Ascending aorta (tissue), 2 donors: ENCODE data around the gene GNB5. TPM values are rescaled to one million over a fixed set of nuclear protein-coding genes. Genes with fewer than 3 reads are reported as not detected.
A peak's percentile ranks its signal among the peaks of the same experiment; 100 is the strongest.

Source experiments
- DNase-seq, 2 donors: peaks; one replicate each; pipeline ENCODE4 v3.0.0-alpha.2; 2019; ENCODE audit warnings: low spot score in 2 of 2
- H3K27ac ChIP-seq, 2 donors: fragments of 200-600 bp; sonication (generic); one replicate each; pipeline ENCODE4 v1.5.1; 2016 to 2017; ENCODE audit warnings: mild to moderate bottlenecking in 1 of 2
- H3K27me3 ChIP-seq: fragments of 200-600 bp; sonication (generic); one replicate; pipeline ENCODE4 v1.5.1; 2017
- H3K36me3 ChIP-seq, 2 donors: fragments of 200-600 bp; sonication (generic); one replicate each; pipeline ENCODE4 v1.5.1; 2016
- H3K4me1 ChIP-seq, 2 donors: fragments of 200-600 bp; sonication (generic); one replicate each; pipeline ENCODE4 v1.5.1; 2016 to 2017; ENCODE audit warnings: mild to moderate bottlenecking in 1 of 2
- H3K4me3 ChIP-seq, 2 donors: fragments of 200-600 bp; sonication (generic); one replicate each; pipeline ENCODE4 v1.5.1; 2016 to 2017; ENCODE audit warnings: mild to moderate bottlenecking in 1 of 2
- H3K9me3 ChIP-seq, 2 donors: fragments of 200-600 bp; sonication (generic); one replicate each; pipeline ENCODE4 v1.5.1; 2016
- intact Hi-C: fragments of 100-400 bp; cut with DNase I; formaldehyde crosslinking; loops from one replicate; pipeline ENCODE4 v1.15.1; 2023
- total RNA-seq: library from RNA; depleted of rRNA; stranded (reverse); fragments of >200 nt; gene quantifications from one replicate; pipeline ENCODE4 v1.1.0, GENCODE V29; 2016
- TF ChIP-seq, protein P1 (sequence below), 3 experiments: fragments of 200-600 bp in 2 of 3; fragments of 450-650 bp in 1 of 3; sonication (generic) in 2 of 3; IDR thresholded peaks; one replicate each; pipeline ENCODE4 v1.5.1; 2016 to 2019; ENCODE audit warnings: antibody characterized with exemption in 3 of 3, mild to moderate bottlenecking in 1 of 3, moderate library complexity in 1 of 3

Gene GNB5
- total RNA-seq, 1 donor from 2014 or later: 8.8 TPM

DNA sequence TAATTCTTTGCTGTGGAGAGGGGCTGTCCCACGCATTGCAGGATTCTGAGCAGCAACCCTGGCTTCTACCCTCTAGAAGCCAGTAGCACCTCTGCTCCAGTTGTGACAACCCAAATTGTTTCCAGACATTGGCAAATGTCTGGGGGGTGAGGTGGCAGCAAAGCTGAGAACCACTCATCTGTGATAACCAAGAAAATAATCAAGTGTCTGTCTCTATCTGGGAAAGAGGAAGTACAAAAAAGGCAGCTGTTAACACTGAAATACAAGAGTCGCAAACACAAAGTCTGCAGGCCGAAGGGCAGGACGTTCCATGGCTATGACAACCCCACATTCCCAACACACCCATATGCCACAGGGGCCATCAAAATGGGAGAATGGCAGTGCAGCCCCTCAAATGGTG, 42.2 kb upstream of the GNB5 start:
- TF ChIP-seq, protein P1, sequence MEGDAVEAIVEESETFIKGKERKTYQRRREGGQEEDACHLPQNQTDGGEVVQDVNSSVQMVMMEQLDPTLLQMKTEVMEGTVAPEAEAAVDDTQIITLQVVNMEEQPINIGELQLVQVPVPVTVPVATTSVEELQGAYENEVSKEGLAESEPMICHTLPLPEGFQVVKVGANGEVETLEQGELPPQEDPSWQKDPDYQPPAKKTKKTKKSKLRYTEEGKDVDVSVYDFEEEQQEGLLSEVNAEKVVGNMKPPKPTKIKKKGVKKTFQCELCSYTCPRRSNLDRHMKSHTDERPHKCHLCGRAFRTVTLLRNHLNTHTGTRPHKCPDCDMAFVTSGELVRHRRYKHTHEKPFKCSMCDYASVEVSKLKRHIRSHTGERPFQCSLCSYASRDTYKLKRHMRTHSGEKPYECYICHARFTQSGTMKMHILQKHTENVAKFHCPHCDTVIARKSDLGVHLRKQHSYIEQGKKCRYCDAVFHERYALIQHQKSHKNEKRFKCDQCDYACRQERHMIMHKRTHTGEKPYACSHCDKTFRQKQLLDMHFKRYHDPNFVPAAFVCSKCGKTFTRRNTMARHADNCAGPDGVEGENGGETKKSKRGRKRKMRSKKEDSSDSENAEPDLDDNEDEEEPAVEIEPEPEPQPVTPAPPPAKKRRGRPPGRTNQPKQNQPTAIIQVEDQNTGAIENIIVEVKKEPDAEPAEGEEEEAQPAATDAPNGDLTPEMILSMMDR (IDR thresholded peaks at IDR 0.05): no peak
- H3K4me3 ChIP-seq: no peak overlapping the region
- DNase-seq: no peak
- no peaks in the 10 kb centered on the region for H3K27me3 ChIP-seq
- no peaks in the 10 kb centered on the region for H3K9me3 ChIP-seq
- no peak overlapping the region for H3K27ac ChIP-seq
- intact Hi-C loops: no loop called here
- no peaks in the 10 kb centered on the region for H3K36me3 ChIP-seq
- H3K4me1 ChIP-seq: no peaks in the 10 kb centered on the region

DNA sequence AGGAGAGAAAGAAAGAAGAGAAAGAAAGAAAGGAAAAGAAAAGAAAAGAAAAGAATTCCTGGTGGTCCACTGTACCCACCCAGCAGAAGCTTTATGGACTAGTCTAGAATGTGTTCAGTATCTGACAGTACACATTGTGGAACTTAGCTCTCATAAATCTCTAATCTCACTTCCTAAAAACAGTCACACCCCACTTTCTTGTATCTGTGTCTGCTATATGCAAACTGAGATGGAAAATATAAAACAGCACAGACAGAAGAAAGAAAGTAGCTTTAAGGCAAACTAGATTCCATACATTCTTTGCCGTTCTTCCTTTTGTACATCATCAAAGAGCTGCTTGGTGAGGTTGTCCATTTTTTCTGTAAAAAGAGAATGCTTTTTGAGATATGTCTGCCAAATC, 41.1 kb upstream of the GNB5 start:
- no peaks in the 10 kb centered on the region for H3K4me1 ChIP-seq
- no peak overlapping the region for H3K27ac ChIP-seq
- DNase-seq: no peak
- intact Hi-C loops: no loop called here
- H3K4me3 ChIP-seq: no peak overlapping the region
- TF ChIP-seq, protein P1 (IDR thresholded peaks at IDR 0.05): no peak
- H3K36me3 ChIP-seq: no peaks in the 10 kb centered on the region
- H3K27me3 ChIP-seq: no peaks in the 10 kb centered on the region
- H3K9me3 ChIP-seq: no peaks in the 10 kb centered on the region

DNA sequence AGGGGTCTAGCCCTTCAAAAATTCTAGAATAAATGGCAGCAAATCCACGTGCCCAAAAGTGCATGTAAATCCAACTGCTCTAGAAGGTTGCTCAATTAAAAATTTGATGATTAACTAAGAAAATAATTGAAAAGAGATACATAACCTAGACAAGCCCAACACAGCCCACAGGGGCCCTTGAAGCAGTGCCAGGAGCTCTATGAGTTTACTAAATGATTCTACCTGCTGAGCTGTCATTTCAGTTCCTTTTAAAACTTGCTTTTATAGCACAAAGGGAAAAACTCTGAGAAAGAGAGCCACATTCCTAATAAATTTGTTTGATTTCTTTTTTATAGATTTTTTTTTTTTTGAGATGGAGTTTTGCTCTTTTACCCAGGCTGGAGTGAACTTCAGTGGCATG, 38.9 kb upstream of the GNB5 start:
- no peaks in the 10 kb centered on the region for H3K4me1 ChIP-seq
- H3K27me3 ChIP-seq: no peaks in the 10 kb centered on the region
- no peak overlapping the region for H3K27ac ChIP-seq
- intact Hi-C loops: no loop called here
- H3K4me3 ChIP-seq: no peak overlapping the region
- H3K9me3 ChIP-seq: no peaks in the 10 kb centered on the region
- TF ChIP-seq, protein P1 (IDR thresholded peaks at IDR 0.05): no peak
- DNase-seq: no peak
- H3K36me3 ChIP-seq: no peaks in the 10 kb centered on the region

DNA sequence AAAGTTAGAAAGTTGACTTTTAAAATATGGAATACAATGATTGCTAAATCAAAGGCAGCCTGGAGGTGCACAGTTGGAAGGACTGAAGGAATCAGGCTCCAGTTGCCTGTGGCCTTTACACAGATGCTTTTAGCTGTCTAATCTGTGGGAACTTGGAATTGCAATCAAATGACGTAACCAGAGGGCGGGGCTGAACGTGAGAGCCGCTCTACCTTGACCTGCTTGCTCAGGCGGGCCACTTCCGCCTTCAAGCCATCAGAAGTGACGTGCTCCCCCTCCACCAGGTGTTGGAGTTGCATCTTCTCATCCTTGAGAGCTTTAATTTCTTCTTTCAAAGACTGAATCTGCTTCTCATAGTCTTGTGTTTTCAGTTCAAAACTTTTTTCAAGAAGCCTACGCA, 37.7 kb upstream of the GNB5 start:
- no peak overlapping the region for H3K4me3 ChIP-seq
- TF ChIP-seq, protein P1 (IDR thresholded peaks at IDR 0.05): no peak
- H3K9me3 ChIP-seq: no peaks in the 10 kb centered on the region
- intact Hi-C loops: no loop called here
- H3K27ac ChIP-seq: no peak overlapping the region
- H3K36me3 ChIP-seq: no peaks in the 10 kb centered on the region
- H3K4me1 ChIP-seq: no peaks in the 10 kb centered on the region
- H3K27me3 ChIP-seq: no peaks in the 10 kb centered on the region
- no peak for DNase-seq

DNA sequence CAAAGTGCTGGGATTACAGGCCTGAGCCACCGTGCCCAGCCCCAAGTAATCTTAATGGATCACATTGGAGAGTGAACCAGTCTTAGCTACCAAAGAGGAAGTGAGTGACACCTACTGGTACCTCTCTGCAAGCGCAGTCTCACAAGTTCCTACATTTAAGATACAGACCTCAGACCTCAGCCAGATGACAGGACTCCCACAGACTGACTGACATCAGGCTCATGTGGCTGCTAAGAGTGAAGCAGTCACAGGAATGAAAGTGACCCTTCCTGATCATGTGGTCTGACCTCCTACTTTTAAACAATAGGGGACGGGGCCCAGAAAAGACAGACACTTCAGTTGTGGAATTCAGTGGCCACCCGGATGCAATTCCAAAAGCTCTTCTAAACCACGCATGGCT, 36.3 kb upstream of the GNB5 start:
- H3K27me3 ChIP-seq: no peaks in the 10 kb centered on the region
- TF ChIP-seq, protein P1 (IDR thresholded peaks at IDR 0.05): peak; percentile 44 to 80 (median 76)
- H3K4me3 ChIP-seq: no peak overlapping the region
- no peaks in the 10 kb centered on the region for H3K9me3 ChIP-seq
- H3K4me1 ChIP-seq: no peaks in the 10 kb centered on the region
- no peak overlapping the region for H3K27ac ChIP-seq
- DNase-seq: peak in 1 of 2 donors; percentile 80
- H3K36me3 ChIP-seq: no peaks in the 10 kb centered on the region
- intact Hi-C loops: no loop called here

DNA sequence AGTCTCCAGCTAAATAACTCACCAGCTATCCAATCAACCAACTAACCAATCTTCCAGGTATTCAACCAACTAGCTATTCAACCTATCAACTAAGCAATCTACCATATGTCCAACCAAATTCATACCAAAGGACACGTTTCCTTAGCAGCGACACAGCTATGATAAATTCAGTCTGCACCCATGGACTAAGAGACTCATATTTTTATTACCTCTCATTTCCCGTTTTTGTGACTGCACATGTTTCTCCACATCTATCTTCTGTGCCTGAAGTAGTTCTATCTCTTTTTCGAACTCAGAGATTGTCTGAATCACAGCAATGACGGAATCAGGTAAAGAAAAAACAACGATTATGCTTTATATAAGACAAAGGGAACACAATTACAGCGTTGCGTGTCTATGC, 34.0 kb upstream of the GNB5 start:
- intact Hi-C loops: no loop called here
- no peaks in the 10 kb centered on the region for H3K4me1 ChIP-seq
- no peaks in the 10 kb centered on the region for H3K27me3 ChIP-seq
- TF ChIP-seq, protein P1 (IDR thresholded peaks at IDR 0.05): no peak
- H3K36me3 ChIP-seq: no peaks in the 10 kb centered on the region
- no peak for DNase-seq
- H3K27ac ChIP-seq: no peak overlapping the region
- H3K4me3 ChIP-seq: no peak overlapping the region
- H3K9me3 ChIP-seq: no peaks in the 10 kb centered on the region
